22Rv1 (cell line): Measurements from ENCODE around the gene WBP2.

Experiments used
- CTCF ChIP-seq: fragments of 450-650 bp; IDR thresholded peaks from 2 replicates; pipeline ENCODE4 v1.5.1; 2017; ENCODE audit warnings: mild to moderate bottlenecking
- ZFX ChIP-seq: fragments of 450-650 bp; IDR thresholded peaks from 2 replicates; pipeline ENCODE4 v1.6.1; 2017; ENCODE audit warnings: antibody characterized with exemption, borderline replicate concordance

GRCh38 chr17:75829747-75830146 is 25.4 kb downstream of the WBP2 start:
- TF ChIP-seq CTCF (no peak), ZFX (no peak)
